Measurements from ENCODE around the gene HDAC11. TPM values are rescaled to one million over a fixed set of nuclear protein-coding genes. Genes with fewer than 3 reads are reported as not detected.

HDAC11 gene
- total and polyA plus RNA-seq, 4 donors: 12.3 to 17.3 (median 15.0) TPM

GRCh38 chr3:13509816-13510192 lies 29.7 kb downstream of the HDAC11 start:
- no peak overlapping the region for H3K9ac ChIP-seq (ENCODE audit: insufficient read depth in 1 of 2, low read length in 2 of 2)
- H3K4me3 ChIP-seq: no peak overlapping the region
- no peak overlapping the region for H3K27ac ChIP-seq (ENCODE audit: low read depth in 1 of 2, low read length in 1 of 2)
- peaks cover 0 to 7% (median 0%) of the 10 kb centered on the region in 5 donors for H3K4me1 ChIP-seq (ENCODE audit: control insufficient read depth in 5 of 5, insufficient read depth in 5 of 5, low read length in 5 of 5)
- 90 to 93% methylated on average over 8 of the region's 8 CpGs for WGBS, 2 donors
- no peaks in the 10 kb centered on the region for H3K9me3 ChIP-seq (ENCODE audit: control insufficient read depth in 4 of 4, insufficient read depth in 3 of 4, low read length in 3 of 4)
- TF ChIP-seq, protein P1, sequence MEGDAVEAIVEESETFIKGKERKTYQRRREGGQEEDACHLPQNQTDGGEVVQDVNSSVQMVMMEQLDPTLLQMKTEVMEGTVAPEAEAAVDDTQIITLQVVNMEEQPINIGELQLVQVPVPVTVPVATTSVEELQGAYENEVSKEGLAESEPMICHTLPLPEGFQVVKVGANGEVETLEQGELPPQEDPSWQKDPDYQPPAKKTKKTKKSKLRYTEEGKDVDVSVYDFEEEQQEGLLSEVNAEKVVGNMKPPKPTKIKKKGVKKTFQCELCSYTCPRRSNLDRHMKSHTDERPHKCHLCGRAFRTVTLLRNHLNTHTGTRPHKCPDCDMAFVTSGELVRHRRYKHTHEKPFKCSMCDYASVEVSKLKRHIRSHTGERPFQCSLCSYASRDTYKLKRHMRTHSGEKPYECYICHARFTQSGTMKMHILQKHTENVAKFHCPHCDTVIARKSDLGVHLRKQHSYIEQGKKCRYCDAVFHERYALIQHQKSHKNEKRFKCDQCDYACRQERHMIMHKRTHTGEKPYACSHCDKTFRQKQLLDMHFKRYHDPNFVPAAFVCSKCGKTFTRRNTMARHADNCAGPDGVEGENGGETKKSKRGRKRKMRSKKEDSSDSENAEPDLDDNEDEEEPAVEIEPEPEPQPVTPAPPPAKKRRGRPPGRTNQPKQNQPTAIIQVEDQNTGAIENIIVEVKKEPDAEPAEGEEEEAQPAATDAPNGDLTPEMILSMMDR (IDR thresholded peaks at IDR 0.05; ENCODE audit: control extremely low read depth, extremely low read depth): no peak
- peaks cover 0 to 3% (median 1%) of the 10 kb centered on the region in 4 donors for H3K36me3 ChIP-seq (ENCODE audit: control insufficient read depth in 4 of 4, insufficient read depth in 4 of 4, low read length in 4 of 4)
- no peak for DNase-seq
- no peaks in the 10 kb centered on the region for H3K27me3 ChIP-seq (ENCODE audit: control insufficient read depth in 3 of 3, insufficient read depth in 3 of 3, low read length in 2 of 3)
- no peak for ATAC-seq (ENCODE audit: insufficient read depth, low FRiP score)

DNA sequence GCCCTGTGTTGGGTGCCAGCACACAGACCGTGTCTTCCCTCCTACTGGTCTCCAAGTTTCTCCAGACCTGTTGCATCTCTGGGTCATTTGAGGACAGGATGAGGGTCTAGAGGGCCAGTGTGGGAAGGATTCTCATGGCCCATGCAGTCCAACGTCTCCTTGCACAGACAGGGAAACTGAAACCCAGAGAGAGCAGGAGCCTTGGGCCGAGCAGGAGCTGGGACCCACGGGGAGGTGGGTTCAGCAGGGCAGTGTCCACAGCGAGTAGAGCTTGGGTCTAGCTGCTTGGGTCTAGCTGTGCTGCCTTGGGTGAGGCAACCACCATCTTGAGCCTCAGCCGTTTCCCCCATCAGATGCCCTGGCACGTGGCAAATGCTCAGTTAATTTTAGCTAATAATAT lies 32.3 kb downstream of the HDAC11 start:
- no peak overlapping the region for H3K27ac ChIP-seq (ENCODE audit: low read depth in 1 of 2, low read length in 1 of 2)

GRCh38 chr3:13513051-13513912 lies 33.2 kb downstream of the HDAC11 start:
- no peak for ATAC-seq (ENCODE audit: insufficient read depth, low FRiP score)
- no peak overlapping the region for H3K4me3 ChIP-seq

More for the DNA sequence above, 32.3 kb downstream of the HDAC11 start:
- no peak overlapping the region for H3K9ac ChIP-seq (ENCODE audit: insufficient read depth in 1 of 2, low read length in 2 of 2)
- peaks cover 0 to 6% (median 0%) of the 10 kb centered on the region in 5 donors for H3K4me1 ChIP-seq (ENCODE audit: control insufficient read depth in 5 of 5, insufficient read depth in 5 of 5, low read length in 5 of 5)
- no peaks in the 10 kb centered on the region for H3K9me3 ChIP-seq (ENCODE audit: control insufficient read depth in 4 of 4, insufficient read depth in 3 of 4, low read length in 3 of 4)
- no peaks in the 10 kb centered on the region for H3K36me3 ChIP-seq (ENCODE audit: control insufficient read depth in 4 of 4, insufficient read depth in 4 of 4, low read length in 4 of 4)
- WGBS, 2 donors: 85 to 93% methylated on average over 7 of the region's 7 CpGs
- no peaks in the 10 kb centered on the region for H3K27me3 ChIP-seq (ENCODE audit: control insufficient read depth in 3 of 3, insufficient read depth in 3 of 3, low read length in 2 of 3)
- H3K4me3 ChIP-seq: no peak overlapping the region
- TF ChIP-seq, protein P1 (IDR thresholded peaks at IDR 0.05; ENCODE audit: control extremely low read depth, extremely low read depth): no peak
- ATAC-seq (ENCODE audit: insufficient read depth, low FRiP score) (no peak), DNase-seq (no peak)

More at GRCh38 chr3:13513051-13513912, 33.2 kb downstream of the HDAC11 start:
- Histone ChIP-seq H3K36me3 (ENCODE audit: control insufficient read depth in 4 of 4, insufficient read depth in 4 of 4, low read length in 4 of 4) (no peaks in the 10 kb centered on the region), H3K9ac (ENCODE audit: insufficient read depth in 1 of 2, low read length in 2 of 2) (no peak overlapping the region), H3K27ac (ENCODE audit: low read depth in 1 of 2, low read length in 1 of 2) (no peak overlapping the region), H3K4me1 (ENCODE audit: control insufficient read depth in 5 of 5, insufficient read depth in 5 of 5, low read length in 5 of 5) (peaks cover 0 to 2% (median 0%) of the 10 kb centered on the region in 5 donors), H3K27me3 (ENCODE audit: control insufficient read depth in 3 of 3, insufficient read depth in 3 of 3, low read length in 2 of 3) (no peaks in the 10 kb centered on the region), H3K9me3 (ENCODE audit: control insufficient read depth in 4 of 4, insufficient read depth in 3 of 4, low read length in 3 of 4) (no peaks in the 10 kb centered on the region)
- WGBS, 2 donors: 60 to 78% methylated on average over 20 of the region's 20 CpGs
- peak in 1 of 3 donors; percentile 19 for DNase-seq
- TF ChIP-seq, protein P1 (IDR thresholded peaks at IDR 0.05; ENCODE audit: control extremely low read depth, extremely low read depth): no peak

Measured in lung (tissue), 12 donors.